Lower lobe of right lung (tissue), 2 donors: Measurements from ENCODE around the gene LYPD8. TPM values are rescaled to one million over a fixed set of nuclear protein-coding genes. Genes with fewer than 3 reads are reported as not detected.

Experiments
- ATAC-seq, 2 donors: fragments of 200-7000 bp; cut with Tn5 transposase; one replicate each; pipeline ENCODE4 v1.9.1; 2020 to 2022; ENCODE audit warnings: mild to moderate bottlenecking in 2 of 2, moderate library complexity in 2 of 2
- DNase-seq: peaks from one replicate; pipeline ENCODE4 v3.0.0-alpha.2; 2020
- H3K27ac ChIP-seq: fragments of 200-600 bp; one replicate; pipeline ENCODE4 v1.8.0; 2022
- H3K27me3 ChIP-seq: fragments of 200-600 bp; one replicate; pipeline ENCODE4 v1.8.0; 2022; ENCODE audit warnings: low read depth
- H3K36me3 ChIP-seq: fragments of 200-600 bp; one replicate; pipeline ENCODE4 v1.8.0; 2022; ENCODE audit warnings: mild to moderate bottlenecking
- H3K4me1 ChIP-seq: fragments of 200-600 bp; one replicate; pipeline ENCODE4 v1.8.0; 2022
- H3K4me3 ChIP-seq: fragments of 200-600 bp; one replicate; pipeline ENCODE4 v1.8.0; 2022; ENCODE audit warnings: mild to moderate bottlenecking
- H3K9me3 ChIP-seq: fragments of 200-600 bp; one replicate; pipeline ENCODE4 v1.8.0; 2022
- intact Hi-C: fragments of 100-400 bp; cut with DNase I; formaldehyde crosslinking; loops from one replicate; pipeline ENCODE4 v1.11.0; 2022
- total RNA-seq: library from RNA; stranded (reverse); fragmentation: NEBNext Ultra II Directional; extraction: Animal tissue kit (Norgen Biotek cat#: 25700); gene quantifications from one replicate; pipeline ENCODE4 v1.2.1, GENCODE V29; 2021
- TF ChIP-seq, protein P1 (sequence below): fragments of 200-600 bp; IDR thresholded peaks from one replicate; pipeline ENCODE4 v1.8.0; 2022; ENCODE audit warnings: antibody characterized with exemption, mild to moderate bottlenecking
- donor health status: DM: no; HTN: yes; CAD: no; lungs with severe emphysema.

Gene LYPD8
- total RNA-seq, 1 donor from 2014 or later = not detected

DNA sequence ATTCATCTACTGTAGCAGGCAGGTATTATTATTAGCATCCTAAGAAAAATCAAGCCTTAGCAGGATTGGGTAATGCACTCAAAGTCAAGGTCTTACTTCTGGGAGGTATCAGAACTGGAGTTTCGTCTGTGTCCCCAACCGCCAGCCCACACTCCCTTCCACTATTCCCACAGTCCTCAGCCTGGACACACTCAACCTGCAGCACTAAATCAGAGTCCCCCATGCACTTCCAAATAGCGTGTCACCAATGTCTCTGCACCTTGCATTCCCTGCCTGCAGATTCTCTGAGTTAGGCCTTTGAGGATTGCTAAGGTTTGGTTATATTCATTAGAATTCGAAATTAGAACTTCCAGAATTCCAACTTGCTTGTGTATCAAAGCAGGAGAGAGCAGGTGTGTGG lies 3.9 kb downstream of the LYPD8 start:
- no peak for ATAC-seq
- Histone ChIP-seq H3K9me3 (no peaks in the 10 kb centered on the region), H3K27ac (no peak overlapping the region), H3K4me3 (no peak overlapping the region), H3K4me1 (no peaks in the 10 kb centered on the region), H3K36me3 (no peaks in the 10 kb centered on the region), H3K27me3 (no peaks in the 10 kb centered on the region)
- no peak for DNase-seq
- TF ChIP-seq, protein P1, sequence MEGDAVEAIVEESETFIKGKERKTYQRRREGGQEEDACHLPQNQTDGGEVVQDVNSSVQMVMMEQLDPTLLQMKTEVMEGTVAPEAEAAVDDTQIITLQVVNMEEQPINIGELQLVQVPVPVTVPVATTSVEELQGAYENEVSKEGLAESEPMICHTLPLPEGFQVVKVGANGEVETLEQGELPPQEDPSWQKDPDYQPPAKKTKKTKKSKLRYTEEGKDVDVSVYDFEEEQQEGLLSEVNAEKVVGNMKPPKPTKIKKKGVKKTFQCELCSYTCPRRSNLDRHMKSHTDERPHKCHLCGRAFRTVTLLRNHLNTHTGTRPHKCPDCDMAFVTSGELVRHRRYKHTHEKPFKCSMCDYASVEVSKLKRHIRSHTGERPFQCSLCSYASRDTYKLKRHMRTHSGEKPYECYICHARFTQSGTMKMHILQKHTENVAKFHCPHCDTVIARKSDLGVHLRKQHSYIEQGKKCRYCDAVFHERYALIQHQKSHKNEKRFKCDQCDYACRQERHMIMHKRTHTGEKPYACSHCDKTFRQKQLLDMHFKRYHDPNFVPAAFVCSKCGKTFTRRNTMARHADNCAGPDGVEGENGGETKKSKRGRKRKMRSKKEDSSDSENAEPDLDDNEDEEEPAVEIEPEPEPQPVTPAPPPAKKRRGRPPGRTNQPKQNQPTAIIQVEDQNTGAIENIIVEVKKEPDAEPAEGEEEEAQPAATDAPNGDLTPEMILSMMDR = no peak
- intact Hi-C loops = no loop called here

GRCh38 chr1:248751142-248751541 lies 4.4 kb downstream of the LYPD8 start:
- intact Hi-C loops = no loop called here
- ATAC-seq = no peak
- no peak for DNase-seq
- TF ChIP-seq, protein P1 = no peak
- no peaks in the 10 kb centered on the region for H3K9me3 ChIP-seq
- H3K4me1 ChIP-seq = no peaks in the 10 kb centered on the region
- no peaks in the 10 kb centered on the region for H3K27me3 ChIP-seq
- H3K27ac ChIP-seq = no peak overlapping the region
- H3K4me3 ChIP-seq = no peak overlapping the region
- H3K36me3 ChIP-seq = no peaks in the 10 kb centered on the region

GRCh38 chr1:248750496-248750895 lies 5.1 kb downstream of the LYPD8 start:
- H3K4me1 ChIP-seq = no peaks in the 10 kb centered on the region
- intact Hi-C loops = no loop called here
- no peak overlapping the region for H3K4me3 ChIP-seq
- TF ChIP-seq, protein P1 = no peak
- no peaks in the 10 kb centered on the region for H3K36me3 ChIP-seq
- DNase-seq (no peak), ATAC-seq (no peak)
- H3K27me3 ChIP-seq = no peaks in the 10 kb centered on the region
- no peak overlapping the region for H3K27ac ChIP-seq
- no peaks in the 10 kb centered on the region for H3K9me3 ChIP-seq

GRCh38 chr1:248748211-248748610 lies 7.3 kb downstream of the LYPD8 start:
- Histone ChIP-seq H3K36me3 (no peaks in the 10 kb centered on the region), H3K27me3 (no peaks in the 10 kb centered on the region), H3K9me3 (no peaks in the 10 kb centered on the region), H3K4me3 (no peak overlapping the region), H3K27ac (no peak overlapping the region), H3K4me1 (no peaks in the 10 kb centered on the region)
- DNase-seq (no peak), ATAC-seq (no peak)
- intact Hi-C loops = no loop called here
- TF ChIP-seq, protein P1 = no peak

DNA sequence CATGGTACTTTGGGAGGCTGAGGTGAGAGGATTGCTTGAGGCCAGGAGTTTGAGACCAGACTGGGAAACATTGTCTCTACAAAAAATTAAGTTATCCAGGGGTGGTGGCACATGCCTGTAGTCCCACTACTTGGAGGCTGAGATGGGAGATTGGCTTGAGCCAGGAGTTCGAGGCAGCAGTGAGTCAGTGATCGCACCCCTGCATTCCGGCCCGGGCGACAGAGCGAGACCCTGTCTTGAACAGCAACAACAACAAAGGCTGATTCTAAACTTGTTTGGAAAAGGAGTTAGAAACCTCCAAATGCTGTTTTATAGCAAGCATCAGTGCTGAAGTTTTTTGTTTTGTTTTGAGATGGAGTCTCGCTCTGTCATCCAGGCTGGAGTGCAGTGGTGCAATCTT lies 14.7 kb downstream of the LYPD8 start:
- H3K27me3 ChIP-seq = no peaks in the 10 kb centered on the region
- H3K4me3 ChIP-seq = no peak overlapping the region
- DNase-seq (no peak), ATAC-seq (no peak)
- TF ChIP-seq, protein P1 = no peak
- no peaks in the 10 kb centered on the region for H3K4me1 ChIP-seq
- intact Hi-C loops = no loop called here
- H3K27ac ChIP-seq = no peak overlapping the region
- no peaks in the 10 kb centered on the region for H3K9me3 ChIP-seq
- H3K36me3 ChIP-seq = no peaks in the 10 kb centered on the region
